Smooth muscle cell (in vitro differentiated cells): Measurements from ENCODE around the gene SEMA3B. TPM values are rescaled to one million over a fixed set of nuclear protein-coding genes. Genes with fewer than 3 reads are reported as not detected.

Experiments
- DNase-seq: peaks from one replicate; lab custom pipeline; 2025; ENCODE audit not compliant: unreplicated experiment; lab: John Stamatoyannopoulos, UW
- H2AFZ ChIP-seq: fragments of 200-600 bp; sonication (generic); 2 replicates; pipeline ENCODE4 v1.6.0; 2016; ENCODE audit warnings: antibody characterized with exemption, low read depth, mild to moderate bottlenecking
- H3F3A ChIP-seq: fragments of 200-600 bp; sonication (generic); 2 replicates; pipeline ENCODE4 v1.6.0; 2017; ENCODE audit warnings: antibody characterized with exemption, low read depth
- H3K27ac ChIP-seq: fragments of 200-600 bp; sonication (generic); 2 replicates; pipeline ENCODE4 v1.5.1; 2016; ENCODE audit warnings: low read depth, mild to moderate bottlenecking
- H3K27me3 ChIP-seq: fragments of 200-600 bp; sonication (generic); 2 replicates; pipeline ENCODE4 v1.6.1; 2016; ENCODE audit warnings: low read depth, mild to moderate bottlenecking
- H3K36me3 ChIP-seq: fragments of 200-600 bp; sonication (generic); 2 replicates; pipeline ENCODE4 v1.5.1; 2016; ENCODE audit warnings: low read depth
- H3K4me1 ChIP-seq: fragments of 200-600 bp; sonication (generic); 2 replicates; pipeline ENCODE4 v1.5.1; 2016; ENCODE audit warnings: low read depth
- H3K4me2 ChIP-seq: fragments of 200-600 bp; sonication (generic); 2 replicates; pipeline ENCODE4 v1.6.0; 2016; ENCODE audit warnings: mild to moderate bottlenecking
- H3K4me3 ChIP-seq: fragments of 200-600 bp; sonication (generic); 2 replicates; pipeline ENCODE4 v1.5.1; 2016; ENCODE audit warnings: mild to moderate bottlenecking
- H3K79me2 ChIP-seq: fragments of 200-600 bp; sonication (generic); 2 replicates; pipeline ENCODE4 v1.6.0; 2016; ENCODE audit warnings: low read depth, mild to moderate bottlenecking
- H3K9ac ChIP-seq: fragments of 200-600 bp; sonication (generic); 2 replicates; pipeline ENCODE4 v1.6.0; 2016; ENCODE audit warnings: low read depth
- H3K9me3 ChIP-seq: fragments of 200-600 bp; sonication (generic); replicated peaks from 2 replicates; pipeline ENCODE4 v1.5.1; 2016; ENCODE audit warnings: low read depth
- H4K20me1 ChIP-seq: fragments of 200-600 bp; sonication (generic); 2 replicates; pipeline ENCODE4 v1.6.0; 2016; ENCODE audit warnings: low read depth
- CTCF ChIP-seq: fragments of 200-600 bp; sonication (generic); IDR thresholded peaks from 2 replicates; pipeline ENCODE4 v1.5.1; 2017; ENCODE audit warnings: borderline replicate concordance, mild to moderate bottlenecking, antibody characterized with exemption; ENCODE audit not compliant: insufficient read depth, poor library complexity, severe bottlenecking
- WGBS: methylation state at CpG from one replicate; pipeline ENCODE4 v1.1.7; 2016; ENCODE audit warnings: low lambda C conversion rate; 5-methylcytosine and 5-hydroxymethylcytosine counted together
- polyA plus RNA-seq: library from polyadenylated mRNA; unstranded; fragments of >200 nt; fragmentation: Nextera tagmentation; extraction: Ambion mirVana; gene quantifications from 2 replicates; pipeline ENCODE4 v1.2.1, GENCODE V29; 2016
- total RNA-seq: library from RNA; depleted of rRNA; stranded (reverse); fragments of >200 nt; gene quantifications from 2 replicates; pipeline ENCODE4 v1.2.3, GENCODE V29; 2014

The SEMA3B gene
- total and polyA plus RNA-seq, 2 experiments from 2014 or later = 26.3 to 48.3 TPM

- peak overlapping the region; percentile 75 for H3K4me3 ChIP-seq
- 3% methylated on average over 14 of the region's 14 CpGs for WGBS
- no peak for DNase-seq
- TF ChIP-seq CTCF = no peak
- peak overlapping the region; percentile 60 for H2AFZ ChIP-seq
- peaks cover 6% of the 10 kb centered on the region for H3F3A ChIP-seq
- H3K27me3 ChIP-seq = no peaks in the 10 kb centered on the region
- H3K27ac ChIP-seq = no peak overlapping the region
- H3K4me2 ChIP-seq = peak overlapping the region; percentile 88
- peaks cover 10% of the 10 kb centered on the region for H4K20me1 ChIP-seq
- H3K79me2 ChIP-seq = peaks cover 28% of the 10 kb centered on the region
- H3K9me3 ChIP-seq = no peaks in the 10 kb centered on the region
- peak overlapping the region; percentile 98 for H3K9ac ChIP-seq
- peaks cover 19% of the 10 kb centered on the region for H3K4me1 ChIP-seq
- no peaks in the 10 kb centered on the region for H3K36me3 ChIP-seq
Measured at GRCh38 chr3:50322115-50322385, 53.1 kb downstream of the SEMA3B start.

DNA sequence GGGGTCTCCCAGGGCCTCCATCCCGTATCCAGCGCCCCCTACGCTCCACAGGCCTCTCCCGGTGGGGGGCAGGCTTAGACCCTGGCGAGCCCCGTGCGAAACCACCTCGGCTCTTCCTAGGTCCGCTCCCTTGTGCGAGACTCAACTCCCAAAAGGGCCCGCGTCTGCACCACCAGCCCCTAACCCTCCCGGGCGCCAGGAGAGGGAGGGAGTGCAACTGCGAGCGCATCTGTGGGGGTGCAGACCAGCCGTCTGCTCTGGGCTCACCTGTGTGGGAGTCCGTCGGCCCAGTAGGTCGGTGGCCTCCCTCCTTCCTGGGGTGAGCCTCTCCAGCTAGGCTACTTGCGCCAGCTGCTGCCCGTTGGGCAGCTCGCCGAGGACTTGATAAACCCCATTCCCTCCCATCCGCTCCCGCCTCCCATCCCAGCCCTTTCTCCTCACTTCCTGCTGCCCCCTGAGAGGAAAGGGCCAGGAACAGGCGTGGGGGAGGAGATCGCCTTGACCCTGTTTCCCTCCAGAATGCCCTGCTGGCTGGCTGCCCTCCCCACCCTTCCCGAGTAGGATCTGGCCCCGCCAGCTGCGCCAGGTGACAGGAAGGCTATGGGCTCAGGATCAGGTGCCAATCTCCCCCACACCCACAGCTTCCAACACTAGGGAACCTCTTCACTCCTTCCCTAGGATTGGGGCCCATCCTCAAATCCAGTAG lies 53.6 kb downstream of the SEMA3B start, which contains the start of gene HYAL2:
Gene HYAL2 (minus strand): TSS at position 360 of the 706 bp plus-strand sequence. CDS start 2,256 bp downstream, outside the sequence.
- no peak for DNase-seq
- Histone ChIP-seq H3K4me3 (peak within 1 kb of the TSS; percentile 75), H3K9ac (peak within 1 kb of the TSS; percentile 98), H3F3A (peaks cover 6% of the 10 kb centered on the region), H3K27ac (peak within 1 kb of the TSS; percentile 95), H3K79me2 (peaks cover 33% of the 10 kb centered on the region), H4K20me1 (peaks cover 8% of the 10 kb centered on the region), H3K9me3 (no peaks in the 10 kb centered on the region), H3K4me1 (peaks cover 23% of the 10 kb centered on the region), H2AFZ (peak within 1 kb of the TSS; percentile 60), H3K27me3 (no peaks in the 10 kb centered on the region), H3K36me3 (no peaks in the 10 kb centered on the region), H3K4me2 (peak within 1 kb of the TSS; percentile 88)
- 27% methylated on average over 29 of the region's 31 CpGs for WGBS
- TF ChIP-seq CTCF = no peak

- H3K79me2 ChIP-seq = peaks cover 37% of the 10 kb centered on the region
- H2AFZ ChIP-seq = no peak overlapping the region
- no peak overlapping the region for H3K4me3 ChIP-seq
- no peaks in the 10 kb centered on the region for H3K36me3 ChIP-seq
- no peak overlapping the region for H3K9ac ChIP-seq
- WGBS = 42% methylated on average over 4 of the region's 4 CpGs
- no peak overlapping the region for H3K4me2 ChIP-seq
- no peaks in the 10 kb centered on the region for H3K27me3 ChIP-seq
- TF ChIP-seq CTCF = no peak
- peaks cover 24% of the 10 kb centered on the region for H3K4me1 ChIP-seq
- H3F3A ChIP-seq = peaks cover 6% of the 10 kb centered on the region
- peaks cover 4% of the 10 kb centered on the region for H4K20me1 ChIP-seq
- H3K9me3 ChIP-seq = no peaks in the 10 kb centered on the region
- no peak overlapping the region for H3K27ac ChIP-seq
- DNase-seq = no peak
Measured at GRCh38 chr3:50323092-50323600, 54.2 kb downstream of the SEMA3B start.

DNA sequence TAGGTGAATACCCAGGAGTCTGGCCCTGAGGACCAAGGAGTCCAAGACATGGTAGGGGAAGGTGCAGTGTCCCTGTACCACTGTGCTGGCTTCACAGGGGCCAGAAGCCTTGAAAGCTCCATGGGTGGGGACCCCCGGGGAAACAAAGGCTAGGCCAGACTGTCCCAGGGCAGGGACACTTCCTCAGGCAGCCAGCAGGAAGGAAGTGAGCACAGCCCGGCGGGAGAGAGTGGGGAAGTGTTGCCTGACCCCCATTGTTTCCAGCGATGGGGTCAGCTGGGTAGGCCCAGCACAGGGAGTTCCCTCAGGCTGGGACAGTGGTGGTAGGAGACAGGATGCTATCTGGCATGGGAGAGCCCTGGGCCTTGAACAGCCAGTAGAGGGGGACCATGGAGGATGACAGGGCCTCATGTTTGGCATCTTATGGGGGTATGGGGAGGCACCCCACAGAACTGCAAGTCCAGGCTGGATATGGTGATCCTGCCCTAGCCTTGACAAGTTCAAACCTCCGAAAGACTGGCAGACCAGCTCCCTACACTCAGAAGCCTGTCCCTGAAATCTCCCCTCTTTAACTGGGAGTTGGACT lies 54.8 kb downstream of the SEMA3B start:
- peaks cover 11% of the 10 kb centered on the region for H3F3A ChIP-seq
- no peaks in the 10 kb centered on the region for H3K9me3 ChIP-seq
- peaks cover 27% of the 10 kb centered on the region for H3K4me1 ChIP-seq
- H3K79me2 ChIP-seq = peaks cover 35% of the 10 kb centered on the region
- H3K4me3 ChIP-seq = no peak overlapping the region
- no peak for DNase-seq
- no peaks in the 10 kb centered on the region for H4K20me1 ChIP-seq
- H3K4me2 ChIP-seq = no peak overlapping the region
- H2AFZ ChIP-seq = no peak overlapping the region
- no peak overlapping the region for H3K27ac ChIP-seq
- TF ChIP-seq CTCF = no peak
- 93% methylated on average over 5 of the region's 5 CpGs for whole genome bisulfite sequencing
- no peaks in the 10 kb centered on the region for H3K36me3 ChIP-seq
- no peaks in the 10 kb centered on the region for H3K27me3 ChIP-seq
- H3K9ac ChIP-seq = no peak overlapping the region
